ENCODE measurements around the gene CP. TPM values are rescaled to one million over a fixed set of nuclear protein-coding genes. Genes with fewer than 3 reads are reported as not detected.
"Not testable (repeated sequence)": the region's sequence is repeated elsewhere in the genome, so short reads cannot be mapped to it uniquely, and the experiment has no call there.

CP gene
- total RNA-seq, 6 experiments from 2014 or later = not detected

GRCh38 chr3:149247929-149248691, 26.5 kb upstream of the CP start:
- H3K4me1 Mint-ChIP-seq (ENCODE audit: low read depth) = peaks cover 37% of the 10 kb centered on the region
- H3K4me3 Mint-ChIP-seq = no peak overlapping the region
- H3K36me3 Mint-ChIP-seq (ENCODE audit: low read depth) = no peaks in the 10 kb centered on the region; the same call in 1 of the 2 replicates
- H3K27me3 Mint-ChIP-seq (ENCODE audit: insufficient read depth) = peaks cover 2% of the 10 kb centered on the region
- DNase-seq = no peak
- H3K27ac Mint-ChIP-seq = peak overlapping the region; percentile 20; the same call in 1 of the 2 replicates
- no peak for TF ChIP-seq CTCF (IDR thresholded peaks at IDR 0.05)
- no peaks in the 10 kb centered on the region for H3K9me3 Mint-ChIP-seq

- Mint-ChIP-seq H3K4me3 (no peak overlapping the region), H3K27ac (no peak overlapping the region), H3K27me3 (ENCODE audit: insufficient read depth) (peaks cover 2% of the 10 kb centered on the region), H3K4me1 (ENCODE audit: low read depth) (peaks cover 37% of the 10 kb centered on the region), H3K9me3 (no peaks in the 10 kb centered on the region), H3K36me3 (ENCODE audit: low read depth) (no peaks in the 10 kb centered on the region; the same call in 1 of the 2 replicates)
- DNase-seq = no peak
- no peak for TF ChIP-seq CTCF (IDR thresholded peaks at IDR 0.05)
These were observed 25.5 kb upstream of the CP start for GRCh38 chr3:149247008-149247710.

GRCh38 chr3:149245738-149246451, 24.3 kb upstream of the CP start:
- peak overlapping the region; percentile 58 for H3K27ac Mint-ChIP-seq
- DNase-seq = peak; percentile 68
- H3K9me3 Mint-ChIP-seq = no peaks in the 10 kb centered on the region
- peaks cover 37% of the 10 kb centered on the region for H3K4me1 Mint-ChIP-seq (ENCODE audit: low read depth)
- peaks cover 2% of the 10 kb centered on the region; the same call in 1 of the 2 replicates for H3K27me3 Mint-ChIP-seq (ENCODE audit: insufficient read depth)
- H3K36me3 Mint-ChIP-seq (ENCODE audit: low read depth) = no peaks in the 10 kb centered on the region
- peak overlapping the region; percentile 75 for H3K4me3 Mint-ChIP-seq
- no peak for TF ChIP-seq CTCF (IDR thresholded peaks at IDR 0.05)

- H3K27ac Mint-ChIP-seq = no peak overlapping the region
- no peaks in the 10 kb centered on the region for H3K36me3 Mint-ChIP-seq (ENCODE audit: low read depth)
- H3K4me3 Mint-ChIP-seq = no peak overlapping the region
- DNase-seq = no peak
- TF ChIP-seq CTCF (IDR thresholded peaks at IDR 0.05) = no peak
- no peaks in the 10 kb centered on the region for H3K27me3 Mint-ChIP-seq (ENCODE audit: insufficient read depth)
- peaks cover 33% of the 10 kb centered on the region for H3K4me1 Mint-ChIP-seq (ENCODE audit: low read depth)
- no peaks in the 10 kb centered on the region for H3K9me3 Mint-ChIP-seq
These were observed 21.9 kb upstream of the CP start for GRCh38 chr3:149243540-149243939.

- Mint-ChIP-seq H3K27me3 (ENCODE audit: insufficient read depth) (no peaks in the 10 kb centered on the region; the same call in none of the 2 replicates), H3K4me3 (no peak overlapping the region), H3K36me3 (ENCODE audit: low read depth) (no peaks in the 10 kb centered on the region), H3K4me1 (ENCODE audit: low read depth) (no peaks in the 10 kb centered on the region; the same call in 1 of the 2 replicates), H3K27ac (no peak overlapping the region), H3K9me3 (no peaks in the 10 kb centered on the region)
- DNase-seq = no peak
- TF ChIP-seq CTCF (IDR thresholded peaks at IDR 0.05) = no peak
These were observed 17.8 kb upstream of the CP start for GRCh38 chr3:149239357-149239936.

GRCh38 chr3:149238268-149238667, 16.6 kb upstream of the CP start:
- H3K4me3 Mint-ChIP-seq; H3K27ac Mint-ChIP-seq; H3K36me3 Mint-ChIP-seq (ENCODE audit: low read depth); H3K4me1 Mint-ChIP-seq (ENCODE audit: low read depth); H3K27me3 Mint-ChIP-seq (ENCODE audit: insufficient read depth); DNase-seq; H3K9me3 Mint-ChIP-seq: not testable (repeated sequence)

Data from HFFc6 (cell line).